Caco-2 (cell line): ENCODE results near the gene SYT1. TPM values are rescaled to one million over a fixed set of nuclear protein-coding genes. Genes with fewer than 3 reads are reported as not detected.

Experiments
- BruUV-seq: library from RNA; stranded (reverse); fragments of 400-500 nt; replicated peaks from 2 replicates; lab custom pipeline; 2021; lab: Mats Ljungman, UMichigan
- CTCF ChIA-PET: fragments of 300-600 bp; sonication (Branson Sonifier 250); formaldehyde crosslinking; loops from one replicate; lab custom pipeline; 2022; ENCODE audit warnings: antibody characterized with exemption; lab: Charles Lee
- POLR2A ChIA-PET: fragments of 300-600 bp; sonication (Branson Sonifier 250); formaldehyde crosslinking; loops from one replicate; lab custom pipeline; 2022; ENCODE audit warnings: antibody characterized with exemption; lab: Charles Lee
- DNase-seq, 2 experiments: peaks; one replicate each; pipeline versions ENCODE4 v3.0.0 to v3.0.0-alpha.2; 2020 to 2022
- H3K27me3 ChIP-seq: replicated peaks from 2 replicates; pipeline ENCODE4 v1.6.0; 2011; ENCODE audit warnings: low read length; ENCODE audit not compliant: control insufficient read depth, insufficient read depth
- H3K36me3 ChIP-seq: 2 replicates; pipeline ENCODE4 v1.5.1; 2011; ENCODE audit warnings: low read length; ENCODE audit not compliant: control insufficient read depth, insufficient read depth
- H3K4me1 ChIP-seq: fragments of 250-450 bp; sonication (Bioruptor Pico); 2 replicates; pipeline ENCODE4 v1.5.1; 2020; ENCODE audit warnings: mild to moderate bottlenecking
- H3K4me3 ChIP-seq: 2 replicates; pipeline ENCODE4 v1.5.1; 2011; ENCODE audit warnings: low read depth, mild to moderate bottlenecking, control low read depth, low read length
- H3K9me3 ChIP-seq: fragments of 250-450 bp; sonication (Bioruptor Pico); 2 replicates; pipeline ENCODE4 v1.5.1; 2020; ENCODE audit warnings: mild to moderate bottlenecking, moderate library complexity
- H3K27ac Mint-ChIP-seq: one replicate; pipeline ENCODE4 v1.8.0; 2022; ENCODE audit warnings: mixed read lengths; ENCODE audit not compliant: unreplicated experiment
- H3K27me3 Mint-ChIP-seq: one replicate; pipeline ENCODE4 v1.8.0; 2022; ENCODE audit warnings: mixed read lengths; ENCODE audit not compliant: insufficient read depth, unreplicated experiment
- H3K36me3 Mint-ChIP-seq: one replicate; pipeline ENCODE4 v1.8.0; 2022; ENCODE audit warnings: mild to moderate bottlenecking, mixed read lengths; ENCODE audit not compliant: insufficient read depth, unreplicated experiment
- H3K4me1 Mint-ChIP-seq: one replicate; pipeline ENCODE4 v1.8.0; 2022; ENCODE audit warnings: low read depth, mixed read lengths; ENCODE audit not compliant: unreplicated experiment
- H3K4me3 Mint-ChIP-seq: one replicate; pipeline ENCODE4 v1.8.0; 2022; ENCODE audit warnings: mild to moderate bottlenecking, moderate library complexity, mixed read lengths; ENCODE audit not compliant: unreplicated experiment
- H3K9me3 Mint-ChIP-seq: one replicate; pipeline ENCODE4 v1.8.0; 2022; ENCODE audit warnings: mixed read lengths; ENCODE audit not compliant: unreplicated experiment
- CTCF ChIP-seq, 2 experiments: fragments of 200-600 bp in 1 of 2; IDR thresholded peaks; 1 replicate in 1 of 2; 2 replicates in 1 of 2; pipeline versions ENCODE4 v1.5.1 to v1.8.0; 2011 to 2022; ENCODE audit warnings: antibody characterized with exemption in 1 of 2, control low read depth in 1 of 2, inconsistent platforms in 1 of 2, low read depth in 1 of 2, low read length in 1 of 2, mild to moderate bottlenecking in 1 of 2, moderate library complexity in 1 of 2; ENCODE audit not compliant: insufficient read depth in 1 of 2, severe bottlenecking in 1 of 2, unreplicated experiment in 1 of 2
- intact Hi-C: fragments of 100-400 bp; cut with micrococcal nuclease; formaldehyde crosslinking; loops from one replicate; pipeline ENCODE4 v1.10.0; 2022; ENCODE audit not compliant: unreplicated experiment
- total RNA-seq: library from RNA; stranded (reverse); gene quantifications from 2 replicates; pipeline ENCODE4 v1.2.3, GENCODE V29; 2022

The SYT1 gene
- total RNA-seq, 1 experiment from 2014 or later, result 0.39 TPM

GRCh38 chr12:79451365-79451764 lies 586.8 kb downstream of the SYT1 start:
- no peaks in the 10 kb centered on the region for H3K36me3 Mint-ChIP-seq
- no peak for TF ChIP-seq CTCF (IDR thresholded peaks at IDR 0.05; ENCODE audit: insufficient read depth in 1 of 2, low read depth in 1 of 2, low read length in 1 of 2, severe bottlenecking in 1 of 2, unreplicated experiment in 1 of 2)
- H3K4me3 Mint-ChIP-seq, result no peak overlapping the region
- no peak for DNase-seq
- no peak overlapping the region for H3K27ac Mint-ChIP-seq
- H3K4me1 Mint-ChIP-seq, result peaks cover 32% of the 10 kb centered on the region
- Histone ChIP-seq H3K4me3 (no peak overlapping the region), H3K4me1 (peaks cover 29% of the 10 kb centered on the region), H3K36me3 (no peaks in the 10 kb centered on the region), H3K27me3 (no peaks in the 10 kb centered on the region), H3K9me3 (no peaks in the 10 kb centered on the region)
- intact Hi-C loops, result no loop called here
- ChIA-PET POLR2A (no interaction called here), CTCF (no interaction called here)
- BruUV-seq, result no TSS peak
- H3K9me3 Mint-ChIP-seq, result no peaks in the 10 kb centered on the region
- no peaks in the 10 kb centered on the region for H3K27me3 Mint-ChIP-seq

DNA sequence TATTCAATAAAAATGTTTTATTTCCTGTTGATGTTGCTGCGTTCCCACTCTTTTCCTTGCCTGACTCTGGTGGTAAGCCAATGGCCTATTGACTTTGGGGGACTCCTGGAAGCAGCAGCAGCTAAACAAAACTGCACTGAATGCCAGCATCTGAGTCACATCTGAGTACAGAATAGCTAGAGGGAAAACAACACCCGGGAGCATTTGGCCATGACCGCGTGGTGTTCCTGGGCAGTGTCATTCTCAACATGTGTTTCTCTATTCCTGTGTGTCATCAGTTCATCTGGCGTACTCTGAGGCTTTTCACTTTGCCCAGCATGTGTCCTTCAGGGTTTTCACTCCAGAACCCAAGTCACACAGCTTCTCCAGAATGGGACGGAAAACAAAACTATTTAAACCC lies 587.4 kb downstream of the SYT1 start:
- Mint-ChIP-seq H3K27ac (no peak overlapping the region), H3K4me1 (peaks cover 32% of the 10 kb centered on the region), H3K4me3 (no peak overlapping the region), H3K36me3 (no peaks in the 10 kb centered on the region), H3K9me3 (no peaks in the 10 kb centered on the region), H3K27me3 (no peaks in the 10 kb centered on the region)
- Histone ChIP-seq H3K36me3 (no peaks in the 10 kb centered on the region), H3K4me3 (no peak overlapping the region), H3K9me3 (no peaks in the 10 kb centered on the region), H3K27me3 (no peaks in the 10 kb centered on the region), H3K4me1 (peaks cover 29% of the 10 kb centered on the region)
- TF ChIP-seq CTCF (IDR thresholded peaks at IDR 0.05; ENCODE audit: insufficient read depth in 1 of 2, low read depth in 1 of 2, low read length in 1 of 2, severe bottlenecking in 1 of 2, unreplicated experiment in 1 of 2), result no peak
- no TSS peak for BruUV-seq
- intact Hi-C loops, result no loop called here
- ChIA-PET POLR2A (no interaction called here), CTCF (no interaction called here)
- DNase-seq, result no peak

- Mint-ChIP-seq H3K36me3 (no peaks in the 10 kb centered on the region), H3K4me3 (peak overlapping the region; percentile 15), H3K4me1 (peaks cover 32% of the 10 kb centered on the region), H3K9me3 (no peaks in the 10 kb centered on the region), H3K27ac (no peak overlapping the region), H3K27me3 (no peaks in the 10 kb centered on the region)
- Histone ChIP-seq H3K36me3 (no peaks in the 10 kb centered on the region), H3K27me3 (no peaks in the 10 kb centered on the region), H3K4me1 (peaks cover 29% of the 10 kb centered on the region), H3K4me3 (no peak overlapping the region), H3K9me3 (no peaks in the 10 kb centered on the region)
- no TSS peak for BruUV-seq
- ChIA-PET CTCF (interaction anchor here (0.8 kb wide), 1 partner anchor 95 kb away, joined by 3 read pairs; no protein-coding TSS in a partner anchor), POLR2A (no interaction called here)
- intact Hi-C loops, result no loop called here
- DNase-seq, result peak; percentile 17 to 42
- TF ChIP-seq CTCF (IDR thresholded peaks at IDR 0.05; ENCODE audit: insufficient read depth in 1 of 2, low read depth in 1 of 2, low read length in 1 of 2, severe bottlenecking in 1 of 2, unreplicated experiment in 1 of 2), result no peak
Observed at GRCh38 chr12:79452906-79453305, 588.3 kb downstream of the SYT1 start.
